Activated T-cell treated with anti-CD3 and anti-CD28 coated beads for 1 hour (primary cell): ENCODE measurements around the gene FOLR3.
"Not testable (repeated sequence)": the region's sequence is repeated elsewhere in the genome, so short reads cannot be mapped to it uniquely, and the experiment has no call there.

Experiments
- DNase-seq: peaks from one replicate; pipeline ENCODE4 v3.0.0-alpha.2; 2020; ENCODE audit warnings: low read depth

FOLR3 gene

GRCh38 chr11:72135473-72135872 lies at the start of gene FOLR3:
Gene FOLR3 (plus strand): TSS chr11:72135725. CDS start chr11:72135953, 228 bp downstream.
- DNase-seq: not testable (repeated sequence)

GRCh38 chr11:72088076-72088808 lies 47.3 kb upstream of the FOLR3 start:
- DNase-seq: no peak

GRCh38 chr11:72091292-72091691 lies 44.2 kb upstream of the FOLR3 start:
- DNase-seq: peak; percentile 63

- DNase-seq: no peak
Observed at GRCh38 chr11:72098741-72099140, 36.8 kb upstream of the FOLR3 start.

GRCh38 chr11:72100009-72100408 lies 35.5 kb upstream of the FOLR3 start:
- DNase-seq: no peak

GRCh38 chr11:72100462-72100861 lies 35.1 kb upstream of the FOLR3 start:
- DNase-seq: no peak

GRCh38 chr11:72102162-72102561 lies 33.4 kb upstream of the FOLR3 start:
- no peak for DNase-seq

GRCh38 chr11:72102631-72102945 lies 32.9 kb upstream of the FOLR3 start:
- DNase-seq: no peak

- peak; percentile 98 for DNase-seq
Observed at GRCh38 chr11:72102946-72103753, 32.4 kb upstream of the FOLR3 start, which contains the start of gene LAMTOR1. Gene LAMTOR1 (minus strand): TSS chr11:72103297. CDS start chr11:72103224, 73 bp downstream.

GRCh38 chr11:72103754-72104167 lies 31.8 kb upstream of the FOLR3 start:
- no peak for DNase-seq

GRCh38 chr11:72105888-72106287 lies 29.6 kb upstream of the FOLR3 start, which contains the start of gene TOMT:
Gene TOMT (plus strand): TSS chr11:72105924. CDS start chr11:72105952, 28 bp downstream.
- DNase-seq: no peak

- DNase-seq: no peak
Observed at GRCh38 chr11:72111300-72112142, 24.0 kb upstream of the FOLR3 start.

- peak; percentile 92 for DNase-seq
Observed at GRCh38 chr11:72112143-72112977, 23.2 kb upstream of the FOLR3 start, which contains the start of gene ANAPC15. Gene ANAPC15 (minus strand): TSS chr11:72112695. CDS start chr11:72111276, 1,419 bp downstream.

- no peak for DNase-seq
Observed at GRCh38 chr11:72112978-72113808, 22.3 kb upstream of the FOLR3 start.

- no peak for DNase-seq
Observed at GRCh38 chr11:72114570-72114969, 21.0 kb upstream of the FOLR3 start.

- DNase-seq: no peak
Observed at GRCh38 chr11:72116019-72116755, 19.3 kb upstream of the FOLR3 start.

- no peak for DNase-seq
Observed at GRCh38 chr11:72119198-72119597, 16.3 kb upstream of the FOLR3 start.

GRCh38 chr11:72120930-72121329 lies 14.6 kb upstream of the FOLR3 start:
- DNase-seq: no peak

- no peak for DNase-seq
Observed at GRCh38 chr11:72122607-72123006, 12.9 kb upstream of the FOLR3 start.
